ENCODE measurements around the gene SURF4.

DNA sequence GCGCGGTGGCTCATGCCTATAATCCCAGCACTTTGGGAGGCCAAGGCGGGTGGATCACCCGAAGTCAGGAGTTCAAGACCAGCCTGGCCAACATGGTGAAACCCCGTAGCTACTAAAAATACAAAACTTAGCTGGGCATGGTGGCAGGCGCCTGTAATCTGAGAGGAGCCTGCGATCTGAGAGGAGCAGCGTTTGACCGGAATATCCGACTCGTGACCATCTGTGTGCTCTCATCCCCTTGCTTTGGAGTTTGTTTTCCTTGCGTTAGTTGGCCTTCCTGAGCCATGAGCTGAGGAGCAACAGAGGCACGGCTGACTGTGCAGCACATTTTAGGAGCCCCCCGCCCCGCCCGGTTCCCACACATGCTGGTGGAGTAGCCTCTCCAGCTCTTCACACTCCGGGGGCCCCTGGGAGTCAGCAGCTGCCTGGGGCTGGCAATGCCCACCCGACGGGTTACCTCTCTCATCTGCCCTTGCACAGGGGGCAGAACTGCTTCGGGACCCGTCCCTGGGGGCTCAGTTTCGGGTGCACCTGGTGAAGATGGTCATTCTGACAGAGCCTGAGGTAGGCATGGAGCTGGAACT, 49.3 kb upstream of the SURF4 start:
- no peak for TF ChIP-seq POLR2AphosphoS5 (IDR thresholded peaks at IDR 0.05; ENCODE audit: low read depth, low read length)
- no peak for TF ChIP-seq REST (IDR thresholded peaks at IDR 0.05; ENCODE audit: insufficient read depth in 1 of 2, low read depth in 2 of 2, low read length in 2 of 2)
- no peak for TF ChIP-seq FOXP2 (optimal IDR thresholded peaks at IDR 0.05; ENCODE audit: borderline replicate concordance, extremely low read depth, extremely low read length, insufficient read depth)
- no peak for TF ChIP-seq TAF1 (IDR thresholded peaks at IDR 0.05; ENCODE audit: borderline replicate concordance, insufficient read depth, low read length)

Measured in PFSK-1 (cell line).